GM18520 (cell line): ENCODE results near the gene SPTLC1.

Source experiments
- ATAC-seq: cut with Tn5 transposase; IDR thresholded peaks from one replicate; pipeline ENCODE4 v1.9.1; 2021; ENCODE audit not compliant: unreplicated experiment

The SPTLC1 gene

DNA sequence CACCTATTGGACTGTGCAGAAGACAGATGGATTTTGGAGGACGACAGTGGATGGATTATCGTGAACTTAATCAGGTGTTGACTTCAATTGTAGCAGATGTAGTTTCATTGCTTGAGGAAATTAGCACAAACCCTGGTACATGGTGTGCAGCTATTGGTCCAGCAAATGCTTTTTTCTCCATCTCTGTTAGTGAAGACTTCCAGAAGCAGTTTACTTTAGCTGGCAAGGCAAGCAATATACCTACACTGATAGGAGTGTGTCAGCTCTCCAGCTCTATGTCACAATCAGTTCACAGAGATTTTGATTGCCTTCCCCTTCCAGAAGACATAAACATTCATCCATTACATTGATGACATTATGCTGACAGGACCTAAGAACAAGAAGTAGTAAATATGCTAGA lies 129.5 kb downstream of the SPTLC1 start:
- no peak for ATAC-seq
